ENCODE data around the gene TEKTIP1. TPM values are rescaled to one million over a fixed set of nuclear protein-coding genes. Genes with fewer than 3 reads are reported as not detected.
A peak's percentile ranks its signal among the peaks of the same experiment; 100 is the strongest.

TEKTIP1 gene
- total and polyA plus RNA-seq, 9 of the 15 experiments (the other 6 are each of a cell fraction or from before 2014, with no cell fraction given), result 0.66 TPM; not detected in 8

DNA sequence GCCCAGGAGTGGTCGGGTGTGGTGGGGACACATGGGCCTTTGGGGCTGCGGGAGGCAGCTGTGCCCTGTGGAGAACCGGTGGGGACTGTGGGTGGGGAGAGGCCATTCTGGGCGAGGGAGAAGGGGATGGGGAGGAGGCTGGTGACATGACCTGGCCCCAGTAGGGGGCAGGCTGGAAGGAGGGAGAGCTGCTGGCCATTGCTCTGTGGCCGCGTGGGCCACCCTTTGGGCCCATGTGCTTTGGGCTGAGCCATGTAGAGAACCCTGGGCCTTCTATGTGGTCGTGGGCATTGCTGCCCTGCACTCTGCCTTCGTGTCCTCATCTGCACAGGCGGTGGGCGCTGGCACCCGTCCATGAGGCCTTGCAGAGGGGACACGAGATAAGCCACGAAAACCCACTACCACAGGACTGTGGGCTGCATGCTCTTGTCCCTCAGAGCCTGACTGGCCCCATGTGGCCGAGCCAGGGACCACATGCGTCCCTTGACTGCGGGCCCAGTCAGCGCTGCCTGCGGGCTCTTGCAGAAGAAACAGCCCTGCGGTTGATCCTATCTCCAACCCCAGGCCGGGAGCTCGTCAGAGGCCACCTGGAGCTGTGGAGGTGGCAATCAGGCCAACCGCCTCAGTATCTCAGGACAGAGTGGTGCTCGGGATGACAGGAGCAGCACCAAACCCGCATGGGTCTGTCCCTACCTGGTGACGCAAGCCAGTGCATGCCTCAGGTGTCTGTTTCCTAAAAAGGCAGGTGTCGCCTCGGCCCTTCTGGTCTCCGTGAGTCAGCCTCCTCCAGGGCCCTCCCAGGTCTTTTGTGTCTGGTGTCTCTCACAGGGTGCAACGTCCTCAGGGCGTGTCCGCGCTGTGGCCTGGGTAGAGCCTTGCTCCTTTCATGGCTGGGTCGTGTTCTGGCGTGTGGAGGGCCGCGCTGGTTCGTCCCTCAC lies 18.5 kb upstream of the TEKTIP1 start (continued):
- TF ChIP-seq, protein P1, sequence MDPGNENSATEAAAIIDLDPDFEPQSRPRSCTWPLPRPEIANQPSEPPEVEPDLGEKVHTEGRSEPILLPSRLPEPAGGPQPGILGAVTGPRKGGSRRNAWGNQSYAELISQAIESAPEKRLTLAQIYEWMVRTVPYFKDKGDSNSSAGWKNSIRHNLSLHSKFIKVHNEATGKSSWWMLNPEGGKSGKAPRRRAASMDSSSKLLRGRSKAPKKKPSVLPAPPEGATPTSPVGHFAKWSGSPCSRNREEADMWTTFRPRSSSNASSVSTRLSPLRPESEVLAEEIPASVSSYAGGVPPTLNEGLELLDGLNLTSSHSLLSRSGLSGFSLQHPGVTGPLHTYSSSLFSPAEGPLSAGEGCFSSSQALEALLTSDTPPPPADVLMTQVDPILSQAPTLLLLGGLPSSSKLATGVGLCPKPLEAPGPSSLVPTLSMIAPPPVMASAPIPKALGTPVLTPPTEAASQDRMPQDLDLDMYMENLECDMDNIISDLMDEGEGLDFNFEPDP (CRISPR knock-in tag; IDR thresholded peaks at IDR 0.05), result no peak
- TF ChIP-seq NFIX (CRISPR knock-in tag; IDR thresholded peaks at IDR 0.05; ENCODE audit: low read depth) (no peak), ZNF124 (CRISPR knock-in tag; IDR thresholded peaks at IDR 0.05) (no peak), ZZZ3 (IDR thresholded peaks at IDR 0.05) (peak; percentile 51; the same call in 1 of the 2 replicates), SMAD4 (CRISPR knock-in tag; conservative IDR thresholded peaks at IDR 0.05) (peak; percentile 80), POLR2B (IDR thresholded peaks at IDR 0.05; ENCODE audit: low read depth, partially characterized antibody) (no peak), ZBTB1 (CRISPR knock-in tag; IDR thresholded peaks at IDR 0.05; ENCODE audit: borderline replicate concordance, low read depth) (peak; percentile 94), ZNF79 (CRISPR knock-in tag; IDR thresholded peaks at IDR 0.05; ENCODE audit: low read depth) (no peak), HDAC8 (tag; IDR thresholded peaks at IDR 0.05) (peak; percentile 84; the same call in 1 of the 2 replicates), RFX7 (CRISPR knock-in tag; IDR thresholded peaks at IDR 0.05) (no peak), TCF3 (CRISPR knock-in tag; IDR thresholded peaks at IDR 0.05) (peak; percentile 87), SRF (CRISPR knock-in tag; IDR thresholded peaks at IDR 0.05) (no peak; a peak in 1 of 4 replicates), MCM3 (IDR thresholded peaks at IDR 0.05) (no peak), ZNF311 (CRISPR knock-in tag; IDR thresholded peaks at IDR 0.05) (peak; percentile 75; the same call in 1 of the 2 replicates), ZNF140 (CRISPR knock-in tag; IDR thresholded peaks at IDR 0.05) (no peak), MAFG (tag; conservative IDR thresholded peaks at IDR 0.05) (no peak), LEF1 (IDR thresholded peaks at IDR 0.05) (no peak), BHLHE40 (IDR thresholded peaks at IDR 0.05; ENCODE audit: low read length) (no peak; the same call in 1 of the 2 replicates)
- TF ChIP-seq, protein P2, sequence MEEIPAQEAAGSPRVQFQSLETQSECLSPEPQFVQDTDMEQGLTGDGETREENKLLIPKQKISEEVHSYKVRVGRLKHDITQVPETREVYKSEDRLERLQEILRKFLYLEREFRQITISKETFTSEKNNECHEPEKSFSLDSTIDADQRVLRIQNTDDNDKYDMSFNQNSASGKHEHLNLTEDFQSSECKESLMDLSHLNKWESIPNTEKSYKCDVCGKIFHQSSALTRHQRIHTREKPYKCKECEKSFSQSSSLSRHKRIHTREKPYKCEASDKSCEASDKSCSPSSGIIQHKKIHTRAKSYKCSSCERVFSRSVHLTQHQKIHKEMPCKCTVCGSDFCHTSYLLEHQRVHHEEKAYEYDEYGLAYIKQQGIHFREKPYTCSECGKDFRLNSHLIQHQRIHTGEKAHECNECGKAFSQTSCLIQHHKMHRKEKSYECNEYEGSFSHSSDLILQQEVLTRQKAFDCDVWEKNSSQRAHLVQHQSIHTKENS (CRISPR knock-in tag; IDR thresholded peaks at IDR 0.05), result no peak
- TF ChIP-seq, protein P3, sequence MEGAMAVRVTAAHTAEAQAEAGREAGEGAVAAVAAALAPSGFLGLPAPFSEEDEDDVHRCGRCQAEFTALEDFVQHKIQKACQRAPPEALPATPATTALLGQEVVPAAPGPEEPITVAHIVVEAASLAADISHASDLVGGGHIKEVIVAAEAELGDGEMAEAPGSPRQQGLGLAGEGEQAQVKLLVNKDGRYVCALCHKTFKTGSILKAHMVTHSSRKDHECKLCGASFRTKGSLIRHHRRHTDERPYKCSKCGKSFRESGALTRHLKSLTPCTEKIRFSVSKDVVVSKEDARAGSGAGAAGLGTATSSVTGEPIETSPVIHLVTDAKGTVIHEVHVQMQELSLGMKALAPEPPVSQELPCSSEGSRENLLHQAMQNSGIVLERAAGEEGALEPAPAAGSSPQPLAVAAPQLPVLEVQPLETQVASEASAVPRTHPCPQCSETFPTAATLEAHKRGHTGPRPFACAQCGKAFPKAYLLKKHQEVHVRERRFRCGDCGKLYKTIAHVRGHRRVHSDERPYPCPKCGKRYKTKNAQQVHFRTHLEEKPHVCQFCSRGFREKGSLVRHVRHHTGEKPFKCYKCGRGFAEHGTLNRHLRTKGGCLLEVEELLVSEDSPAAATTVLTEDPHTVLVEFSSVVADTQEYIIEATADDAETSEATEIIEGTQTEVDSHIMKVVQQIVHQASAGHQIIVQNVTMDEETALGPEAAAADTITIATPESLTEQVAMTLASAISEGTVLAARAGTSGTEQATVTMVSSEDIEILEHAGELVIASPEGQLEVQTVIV (CRISPR knock-in tag; IDR thresholded peaks at IDR 0.05; ENCODE audit: borderline replicate concordance), result no peak
- TF ChIP-seq, protein P4, sequence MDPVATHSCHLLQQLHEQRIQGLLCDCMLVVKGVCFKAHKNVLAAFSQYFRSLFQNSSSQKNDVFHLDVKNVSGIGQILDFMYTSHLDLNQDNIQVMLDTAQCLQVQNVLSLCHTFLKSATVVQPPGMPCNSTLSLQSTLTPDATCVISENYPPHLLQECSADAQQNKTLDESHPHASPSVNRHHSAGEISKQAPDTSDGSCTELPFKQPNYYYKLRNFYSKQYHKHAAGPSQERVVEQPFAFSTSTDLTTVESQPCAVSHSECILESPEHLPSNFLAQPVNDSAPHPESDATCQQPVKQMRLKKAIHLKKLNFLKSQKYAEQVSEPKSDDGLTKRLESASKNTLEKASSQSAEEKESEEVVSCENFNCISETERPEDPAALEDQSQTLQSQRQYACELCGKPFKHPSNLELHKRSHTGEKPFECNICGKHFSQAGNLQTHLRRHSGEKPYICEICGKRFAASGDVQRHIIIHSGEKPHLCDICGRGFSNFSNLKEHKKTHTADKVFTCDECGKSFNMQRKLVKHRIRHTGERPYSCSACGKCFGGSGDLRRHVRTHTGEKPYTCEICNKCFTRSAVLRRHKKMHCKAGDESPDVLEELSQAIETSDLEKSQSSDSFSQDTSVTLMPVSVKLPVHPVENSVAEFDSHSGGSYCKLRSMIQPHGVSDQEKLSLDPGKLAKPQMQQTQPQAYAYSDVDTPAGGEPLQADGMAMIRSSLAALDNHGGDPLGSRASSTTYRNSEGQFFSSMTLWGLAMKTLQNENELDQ (CRISPR knock-in tag; IDR thresholded peaks at IDR 0.05; ENCODE audit: borderline replicate concordance), result peak; percentile 89; the same call in 1 of the 2 replicates

All from K562 (cell line).